ENCODE measurements around the gene CLEC2D. TPM values are rescaled to one million over a fixed set of nuclear protein-coding genes. Genes with fewer than 3 reads are reported as not detected.

Gene CLEC2D
- total and polyA plus RNA-seq, 4 donors, result 0.16 to 3.7 (median 3.0) TPM

DNA sequence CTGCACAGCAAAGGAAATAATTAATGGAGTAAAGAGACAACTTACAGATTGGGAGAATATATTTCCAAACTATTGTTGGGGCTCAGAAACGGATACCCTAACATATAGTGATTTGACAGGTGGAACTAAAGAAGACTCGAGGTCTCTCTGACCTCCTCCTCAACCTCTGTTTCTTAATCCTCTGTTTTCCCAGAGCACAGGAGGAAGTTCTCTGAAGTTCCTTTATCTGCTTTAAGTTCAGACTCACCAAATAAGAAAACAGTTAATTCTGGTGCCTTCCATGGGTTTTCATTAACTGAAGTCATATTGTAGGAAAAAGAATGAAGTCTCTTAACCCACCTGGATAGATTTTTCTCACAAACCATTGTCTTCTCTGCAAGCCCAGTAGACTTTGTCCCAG, 29.2 kb downstream of the CLEC2D start:
- no peak for TF ChIP-seq RXRA (IDR thresholded peaks at IDR 0.05)
- no peak for TF ChIP-seq FOXA1 (IDR thresholded peaks at IDR 0.05)
- TF ChIP-seq EGR1 (IDR thresholded peaks at IDR 0.05; ENCODE audit: low read depth in 2 of 2), result no peak
- TF ChIP-seq, protein P1, sequence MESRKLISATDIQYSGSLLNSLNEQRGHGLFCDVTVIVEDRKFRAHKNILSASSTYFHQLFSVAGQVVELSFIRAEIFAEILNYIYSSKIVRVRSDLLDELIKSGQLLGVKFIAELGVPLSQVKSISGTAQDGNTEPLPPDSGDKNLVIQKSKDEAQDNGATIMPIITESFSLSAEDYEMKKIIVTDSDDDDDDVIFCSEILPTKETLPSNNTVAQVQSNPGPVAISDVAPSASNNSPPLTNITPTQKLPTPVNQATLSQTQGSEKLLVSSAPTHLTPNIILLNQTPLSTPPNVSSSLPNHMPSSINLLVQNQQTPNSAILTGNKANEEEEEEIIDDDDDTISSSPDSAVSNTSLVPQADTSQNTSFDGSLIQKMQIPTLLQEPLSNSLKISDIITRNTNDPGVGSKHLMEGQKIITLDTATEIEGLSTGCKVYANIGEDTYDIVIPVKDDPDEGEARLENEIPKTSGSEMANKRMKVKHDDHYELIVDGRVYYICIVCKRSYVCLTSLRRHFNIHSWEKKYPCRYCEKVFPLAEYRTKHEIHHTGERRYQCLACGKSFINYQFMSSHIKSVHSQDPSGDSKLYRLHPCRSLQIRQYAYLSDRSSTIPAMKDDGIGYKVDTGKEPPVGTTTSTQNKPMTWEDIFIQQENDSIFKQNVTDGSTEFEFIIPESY (IDR thresholded peaks at IDR 0.05), result no peak
- no peak for TF ChIP-seq FOXA2 (IDR thresholded peaks at IDR 0.05)
- no peak for TF ChIP-seq YY1 (IDR thresholded peaks at IDR 0.05)
- TF ChIP-seq, protein P2, sequence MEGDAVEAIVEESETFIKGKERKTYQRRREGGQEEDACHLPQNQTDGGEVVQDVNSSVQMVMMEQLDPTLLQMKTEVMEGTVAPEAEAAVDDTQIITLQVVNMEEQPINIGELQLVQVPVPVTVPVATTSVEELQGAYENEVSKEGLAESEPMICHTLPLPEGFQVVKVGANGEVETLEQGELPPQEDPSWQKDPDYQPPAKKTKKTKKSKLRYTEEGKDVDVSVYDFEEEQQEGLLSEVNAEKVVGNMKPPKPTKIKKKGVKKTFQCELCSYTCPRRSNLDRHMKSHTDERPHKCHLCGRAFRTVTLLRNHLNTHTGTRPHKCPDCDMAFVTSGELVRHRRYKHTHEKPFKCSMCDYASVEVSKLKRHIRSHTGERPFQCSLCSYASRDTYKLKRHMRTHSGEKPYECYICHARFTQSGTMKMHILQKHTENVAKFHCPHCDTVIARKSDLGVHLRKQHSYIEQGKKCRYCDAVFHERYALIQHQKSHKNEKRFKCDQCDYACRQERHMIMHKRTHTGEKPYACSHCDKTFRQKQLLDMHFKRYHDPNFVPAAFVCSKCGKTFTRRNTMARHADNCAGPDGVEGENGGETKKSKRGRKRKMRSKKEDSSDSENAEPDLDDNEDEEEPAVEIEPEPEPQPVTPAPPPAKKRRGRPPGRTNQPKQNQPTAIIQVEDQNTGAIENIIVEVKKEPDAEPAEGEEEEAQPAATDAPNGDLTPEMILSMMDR (IDR thresholded peaks at IDR 0.05; ENCODE audit: low read depth, low read length, missing input control), result no peak
- TF ChIP-seq SP1 (IDR thresholded peaks at IDR 0.05), result no peak
- no peak overlapping the region for H3K4me3 ChIP-seq (ENCODE audit: low read depth in 1 of 3, low read length in 3 of 3)
- 79% methylated on average over 2 of the region's 2 CpGs for WGBS
- H3K36me3 ChIP-seq (ENCODE audit: control insufficient read depth in 4 of 4, insufficient read depth in 3 of 4, low read depth in 1 of 4, low read length in 3 of 4), result peaks cover 0 to 2% (median 0%) of the 10 kb centered on the region in 4 donors
- no peaks in the 10 kb centered on the region for H3K27me3 ChIP-seq (ENCODE audit: control insufficient read depth in 4 of 4, insufficient read depth in 4 of 4, low read length in 3 of 4)
- no peaks in the 10 kb centered on the region for H3K9me3 ChIP-seq (ENCODE audit: control insufficient read depth in 4 of 4, low read length in 3 of 4)
- H3K4me1 ChIP-seq (ENCODE audit: control insufficient read depth in 4 of 4, insufficient read depth in 4 of 4, low read length in 3 of 4), result no peaks in the 10 kb centered on the region
- H3K9ac ChIP-seq (ENCODE audit: low read depth in 1 of 2, low read length in 2 of 2), result no peak overlapping the region
- DNase-seq (ENCODE audit: low spot score), result no peak
- H3K27ac ChIP-seq (ENCODE audit: low read depth in 1 of 2, low read length in 2 of 2), result no peak overlapping the region

DNA sequence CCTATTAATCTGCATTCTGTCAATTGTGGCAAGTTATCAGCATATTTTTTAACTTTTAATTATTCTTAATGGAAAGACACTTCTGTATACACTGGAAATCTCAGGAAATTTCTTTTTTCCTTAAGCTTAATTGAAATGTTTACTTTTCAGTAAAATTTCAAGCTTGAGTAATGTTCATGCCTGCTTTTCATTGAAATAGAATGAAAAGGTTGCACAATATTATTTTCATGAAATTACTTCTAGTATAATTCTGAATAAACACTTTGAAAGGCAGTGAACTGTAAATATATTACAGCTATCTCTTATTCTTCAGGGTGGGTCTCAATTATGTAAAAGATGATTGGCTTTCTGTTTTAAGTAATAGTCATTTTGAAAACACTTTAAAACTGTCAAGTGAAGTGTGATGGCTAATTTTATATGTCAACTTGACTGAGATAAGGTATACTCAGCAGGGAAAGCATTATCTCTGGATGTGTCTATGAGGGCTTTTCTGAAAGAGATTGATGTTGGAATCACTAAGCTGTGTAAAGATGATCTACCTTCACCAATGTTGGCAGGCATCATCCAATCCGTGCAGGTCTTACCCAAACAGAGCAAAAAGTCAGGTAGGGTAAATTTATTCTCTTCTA, 29.9 kb downstream of the CLEC2D start:
- Histone ChIP-seq H3K9me3 (ENCODE audit: control insufficient read depth in 4 of 4, low read length in 3 of 4) (no peaks in the 10 kb centered on the region), H3K9ac (ENCODE audit: low read depth in 1 of 2, low read length in 2 of 2) (no peak overlapping the region), H3K36me3 (ENCODE audit: control insufficient read depth in 4 of 4, insufficient read depth in 3 of 4, low read depth in 1 of 4, low read length in 3 of 4) (peaks cover 0 to 2% (median 0%) of the 10 kb centered on the region in 4 donors), H3K27ac (ENCODE audit: low read depth in 1 of 2, low read length in 2 of 2) (no peak overlapping the region), H3K27me3 (ENCODE audit: control insufficient read depth in 4 of 4, insufficient read depth in 4 of 4, low read length in 3 of 4) (no peaks in the 10 kb centered on the region), H3K4me1 (ENCODE audit: control insufficient read depth in 4 of 4, insufficient read depth in 4 of 4, low read length in 3 of 4) (no peaks in the 10 kb centered on the region), H3K4me3 (ENCODE audit: low read depth in 1 of 3, low read length in 3 of 3) (no peak overlapping the region)
- TF ChIP-seq JUND (IDR thresholded peaks at IDR 0.05), result no peak
- no peak for TF ChIP-seq HNF4A (conservative IDR thresholded peaks at IDR 0.05)
- TF ChIP-seq NR2F2 (IDR thresholded peaks at IDR 0.05), result no peak
- TF ChIP-seq GABPA (IDR thresholded peaks at IDR 0.05 in 1 of 2, conservative IDR thresholded peaks at IDR 0.05 in 1 of 2), result no peak
- TF ChIP-seq, protein P1 (IDR thresholded peaks at IDR 0.05), result no peak
- DNase-seq (ENCODE audit: low spot score), result no peak
- 62% methylated on average over 1 of the region's 1 CpG for WGBS

All from liver (tissue), 9 donors.